Lung microvascular endothelial cell (primary cell): ENCODE measurements around the gene PLA1A. TPM values are rescaled to one million over a fixed set of nuclear protein-coding genes. Genes with fewer than 3 reads are reported as not detected.
A peak's percentile ranks its signal among the peaks of the same experiment; 100 is the strongest.
"Not testable (repeated sequence)": the region's sequence is repeated elsewhere in the genome, so short reads cannot be mapped to it uniquely, and the experiment has no call there.

Experiments
- DNase-seq, 2 donors: peaks; one replicate each; pipeline versions ENCODE4 v3.0.0 to v3.0.0-alpha.2; 2010; ENCODE audit warnings: low read depth in 2 of 2
- total RNA-seq: library from RNA; depleted of rRNA; stranded (reverse); fragments of >200 nt; gene quantifications from 2 replicates; pipeline ENCODE4 v1.2.1, GENCODE V29; 2014

Gene PLA1A
- 3.5 and 6.2 TPM in 2 replicates for total RNA-seq

- DNase-seq, result peak; percentile 64 to 71
Measured at GRCh38 chr3:119597548-119598288, at the start of gene PLA1A. Gene PLA1A (plus strand): TSS chr3:119597885. CDS start chr3:119597914, 29 bp downstream.

GRCh38 chr3:119548341-119548740 lies 49.3 kb upstream of the PLA1A start:
- no peak for DNase-seq

- no peak for DNase-seq
Measured at GRCh38 chr3:119550192-119550910, 47.3 kb upstream of the PLA1A start.

GRCh38 chr3:119551598-119551997 lies 46.1 kb upstream of the PLA1A start:
- no peak for DNase-seq

GRCh38 chr3:119552928-119553327 lies 44.8 kb upstream of the PLA1A start:
- DNase-seq, result not testable (repeated sequence)

- no peak for DNase-seq
Measured at GRCh38 chr3:119553823-119554415, 43.8 kb upstream of the PLA1A start.

- DNase-seq, result peak in 1 of 2 donors; percentile 3
Measured at GRCh38 chr3:119555309-119555735, 42.4 kb upstream of the PLA1A start.

- DNase-seq, result no peak
Measured at GRCh38 chr3:119555929-119556328, 41.8 kb upstream of the PLA1A start.

GRCh38 chr3:119557192-119557876 lies 40.4 kb upstream of the PLA1A start:
- DNase-seq, result no peak

GRCh38 chr3:119557877-119558269 lies 39.8 kb upstream of the PLA1A start:
- DNase-seq, result no peak

GRCh38 chr3:119558626-119559317 lies 38.9 kb upstream of the PLA1A start:
- no peak for DNase-seq

- DNase-seq, result peak; percentile 65 to 68
Measured at GRCh38 chr3:119559441-119559963, 38.2 kb upstream of the PLA1A start, which contains the start of gene CD80. Gene CD80 (minus strand): TSS chr3:119559614. CDS start chr3:119557728, 1,886 bp downstream.

GRCh38 chr3:119560160-119560559 lies 37.5 kb upstream of the PLA1A start:
- DNase-seq, result no peak

GRCh38 chr3:119562307-119562961 lies 35.3 kb upstream of the PLA1A start:
- peak; percentile 38 to 75 for DNase-seq

GRCh38 chr3:119563334-119563733 lies 34.4 kb upstream of the PLA1A start:
- not testable (repeated sequence) for DNase-seq

GRCh38 chr3:119569156-119569555 lies 28.5 kb upstream of the PLA1A start:
- DNase-seq, result no peak

- DNase-seq, result no peak
Measured at GRCh38 chr3:119570229-119570628, 27.5 kb upstream of the PLA1A start.

GRCh38 chr3:119571230-119571629 lies 26.5 kb upstream of the PLA1A start:
- DNase-seq, result no peak

- DNase-seq, result peak; percentile 84 to 88
Measured at GRCh38 chr3:119571688-119572087, 26.0 kb upstream of the PLA1A start.

GRCh38 chr3:119575507-119575906 lies 22.2 kb upstream of the PLA1A start:
- no peak for DNase-seq
